NCI-H1417 (cell line): ENCODE results near the gene ZIC4.

Source experiments
- DNase-seq, 3 experiments: peaks; one replicate each; lab custom pipeline; 2025; lab: John Stamatoyannopoulos, UW

Gene ZIC4

GRCh38 chr3:147406028-147406931, at the start of gene ZIC4:
Gene ZIC4, minus strand, starts transcription at chr3:147406543. Its CDS starts 3,746 bp downstream, at chr3:147402797.
- DNase-seq: no peak

GRCh38 chr3:147449669-147450068, 43.3 kb upstream of the ZIC4 start:
- peak in 2 of 3 experiments; percentile 25 to 82 for DNase-seq

GRCh38 chr3:147447224-147447623, 40.9 kb upstream of the ZIC4 start:
- DNase-seq: no peak

GRCh38 chr3:147431751-147432150, 25.4 kb upstream of the ZIC4 start:
- DNase-seq: no peak

GRCh38 chr3:147428754-147429153, 22.4 kb upstream of the ZIC4 start:
- DNase-seq: no peak

GRCh38 chr3:147428326-147428725, 22.0 kb upstream of the ZIC4 start:
- no peak for DNase-seq

- DNase-seq: no peak
These were observed 21.4 kb upstream of the ZIC4 start for GRCh38 chr3:147427746-147428145.

GRCh38 chr3:147426931-147427330, 20.6 kb upstream of the ZIC4 start:
- no peak for DNase-seq

GRCh38 chr3:147425388-147425850, 19.1 kb upstream of the ZIC4 start:
- no peak for DNase-seq

- DNase-seq: no peak
These were observed 18.4 kb upstream of the ZIC4 start for GRCh38 chr3:147424581-147425387.

- DNase-seq: no peak
These were observed 17.6 kb upstream of the ZIC4 start for GRCh38 chr3:147423798-147424580.

- DNase-seq: no peak
These were observed 17.1 kb upstream of the ZIC4 start for GRCh38 chr3:147423537-147423797.

- no peak for DNase-seq
These were observed 16.5 kb upstream of the ZIC4 start for GRCh38 chr3:147422601-147423536.

GRCh38 chr3:147422196-147422595, 15.9 kb upstream of the ZIC4 start:
- no peak for DNase-seq

GRCh38 chr3:147421184-147421912, 15.0 kb upstream of the ZIC4 start:
- DNase-seq: no peak

GRCh38 chr3:147420353-147421183, 14.2 kb upstream of the ZIC4 start:
- no peak for DNase-seq

- DNase-seq: no peak
These were observed 13.5 kb upstream of the ZIC4 start for GRCh38 chr3:147419781-147420224.

GRCh38 chr3:147418808-147419701, 12.7 kb upstream of the ZIC4 start:
- peak in 1 of 3 experiments; percentile 23 for DNase-seq
